Measurements from ENCODE around the gene FRAS1.

DNA sequence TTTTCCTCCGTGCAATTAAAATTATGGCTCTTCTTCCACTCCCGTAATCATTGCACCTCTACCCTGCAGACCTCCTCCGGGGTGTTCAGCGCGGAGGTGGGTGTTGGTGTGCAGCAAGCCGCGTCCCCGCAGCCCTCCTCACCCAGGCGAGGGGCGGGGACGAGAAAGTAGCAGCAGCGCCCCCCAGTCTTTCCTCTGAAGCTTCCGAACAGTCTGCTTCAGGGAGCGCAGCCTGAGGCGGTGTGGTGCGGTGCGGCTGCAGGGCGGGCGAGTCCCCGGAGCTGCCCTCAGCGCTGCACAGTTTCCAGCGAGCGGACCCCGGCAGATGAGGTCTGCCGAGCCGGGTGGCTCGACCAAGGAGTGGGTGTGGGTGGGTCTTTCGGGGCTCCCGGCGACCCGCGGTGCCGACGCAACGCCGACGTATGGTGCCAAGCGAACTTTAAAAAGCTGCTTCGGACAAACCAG, at the start of gene FRAS1:
- no peak for TF ChIP-seq POLR2A (IDR thresholded peaks at IDR 0.05)
- TF ChIP-seq, protein P1, sequence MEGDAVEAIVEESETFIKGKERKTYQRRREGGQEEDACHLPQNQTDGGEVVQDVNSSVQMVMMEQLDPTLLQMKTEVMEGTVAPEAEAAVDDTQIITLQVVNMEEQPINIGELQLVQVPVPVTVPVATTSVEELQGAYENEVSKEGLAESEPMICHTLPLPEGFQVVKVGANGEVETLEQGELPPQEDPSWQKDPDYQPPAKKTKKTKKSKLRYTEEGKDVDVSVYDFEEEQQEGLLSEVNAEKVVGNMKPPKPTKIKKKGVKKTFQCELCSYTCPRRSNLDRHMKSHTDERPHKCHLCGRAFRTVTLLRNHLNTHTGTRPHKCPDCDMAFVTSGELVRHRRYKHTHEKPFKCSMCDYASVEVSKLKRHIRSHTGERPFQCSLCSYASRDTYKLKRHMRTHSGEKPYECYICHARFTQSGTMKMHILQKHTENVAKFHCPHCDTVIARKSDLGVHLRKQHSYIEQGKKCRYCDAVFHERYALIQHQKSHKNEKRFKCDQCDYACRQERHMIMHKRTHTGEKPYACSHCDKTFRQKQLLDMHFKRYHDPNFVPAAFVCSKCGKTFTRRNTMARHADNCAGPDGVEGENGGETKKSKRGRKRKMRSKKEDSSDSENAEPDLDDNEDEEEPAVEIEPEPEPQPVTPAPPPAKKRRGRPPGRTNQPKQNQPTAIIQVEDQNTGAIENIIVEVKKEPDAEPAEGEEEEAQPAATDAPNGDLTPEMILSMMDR (IDR thresholded peaks at IDR 0.05) = no peak

Measured in right lobe of liver (tissue), 4 donors.